DMS53 (cell line): Measurements from ENCODE around the gene RNPEPL1.
"Not testable (repeated sequence)": the region's sequence is repeated elsewhere in the genome, so short reads cannot be mapped to it uniquely, and the experiment has no call there.

Experiments used
- DNase-seq: peaks from one replicate; lab custom pipeline; 2025; lab: John Stamatoyannopoulos, UW

RNPEPL1 gene

DNA sequence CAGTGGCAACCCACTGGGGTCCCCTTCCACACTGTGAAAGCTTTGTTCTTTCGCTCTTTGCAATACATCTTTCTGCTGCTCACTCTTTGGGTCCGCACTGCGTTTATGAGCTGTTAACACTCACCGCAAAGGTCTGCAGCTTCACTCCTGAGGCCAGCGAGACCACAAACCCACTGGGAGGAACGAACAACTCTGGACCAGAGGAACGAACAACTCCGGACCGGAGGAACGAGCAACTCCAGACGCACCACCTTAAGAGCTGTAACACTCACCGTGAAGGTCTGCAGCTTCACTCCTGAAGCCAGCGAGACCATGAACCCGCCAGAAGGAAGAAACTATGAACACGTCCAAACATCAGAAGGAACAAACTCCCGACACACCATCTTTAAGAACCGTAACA lies 29.2 kb upstream of the RNPEPL1 start:
- DNase-seq: not testable (repeated sequence)

DNA sequence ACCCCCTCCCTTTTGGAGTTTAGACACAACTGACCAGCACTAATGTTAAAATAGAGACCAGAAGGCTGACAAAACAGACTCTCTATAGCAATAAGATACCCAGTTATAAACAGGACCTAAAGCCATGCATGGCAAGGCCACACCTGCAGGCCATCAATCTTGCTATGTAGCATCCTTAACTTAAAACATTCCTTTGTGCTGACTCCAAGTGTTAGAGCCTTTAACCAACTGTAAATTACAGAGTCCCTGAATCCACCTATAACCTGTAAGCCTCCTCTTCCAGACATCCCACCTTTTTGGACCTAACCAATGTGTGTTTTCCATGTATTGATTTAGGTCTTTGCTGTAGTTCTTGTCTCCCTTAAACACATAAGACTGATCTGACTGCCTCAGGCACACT lies 28.4 kb upstream of the RNPEPL1 start:
- no peak for DNase-seq

DNA sequence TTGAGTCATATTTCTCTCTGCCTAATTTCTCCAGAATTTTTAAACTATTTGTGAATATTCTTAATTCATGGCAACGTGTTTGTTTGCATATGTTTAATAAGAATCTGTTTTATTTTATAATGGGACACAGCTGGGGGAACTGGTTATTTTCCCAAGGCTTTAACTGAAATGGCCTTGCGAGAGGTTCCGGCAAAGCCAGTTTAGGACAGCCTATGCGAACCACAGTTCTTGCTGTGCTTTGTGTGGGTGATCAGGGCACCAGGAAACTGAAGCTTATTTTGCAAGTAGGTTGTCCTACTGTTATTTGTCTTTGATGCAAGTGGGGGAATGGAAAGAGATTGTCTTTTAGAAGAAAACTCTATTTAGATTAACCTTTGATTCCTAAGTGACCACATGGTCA lies 17.0 kb upstream of the RNPEPL1 start:
- no peak for DNase-seq

DNA sequence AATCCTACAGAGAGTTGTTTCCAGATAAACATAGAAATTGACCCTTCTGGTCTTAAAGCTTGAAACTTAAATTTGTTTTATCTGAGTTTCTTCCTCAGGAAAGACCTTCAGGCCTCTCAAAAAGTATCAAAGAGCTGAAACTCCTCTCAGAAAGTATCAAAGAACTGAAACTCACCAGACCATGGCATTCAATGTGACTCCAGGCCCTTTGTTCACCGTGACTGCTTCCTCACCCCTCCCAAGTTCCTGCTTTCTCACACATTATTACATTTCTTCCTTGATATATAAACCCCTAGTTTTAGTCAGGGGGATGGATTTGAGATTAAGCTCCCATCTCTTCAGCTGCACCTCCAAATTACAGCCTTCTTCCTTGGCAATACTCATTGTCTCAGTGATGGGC lies 16.5 kb upstream of the RNPEPL1 start:
- DNase-seq: no peak

DNA sequence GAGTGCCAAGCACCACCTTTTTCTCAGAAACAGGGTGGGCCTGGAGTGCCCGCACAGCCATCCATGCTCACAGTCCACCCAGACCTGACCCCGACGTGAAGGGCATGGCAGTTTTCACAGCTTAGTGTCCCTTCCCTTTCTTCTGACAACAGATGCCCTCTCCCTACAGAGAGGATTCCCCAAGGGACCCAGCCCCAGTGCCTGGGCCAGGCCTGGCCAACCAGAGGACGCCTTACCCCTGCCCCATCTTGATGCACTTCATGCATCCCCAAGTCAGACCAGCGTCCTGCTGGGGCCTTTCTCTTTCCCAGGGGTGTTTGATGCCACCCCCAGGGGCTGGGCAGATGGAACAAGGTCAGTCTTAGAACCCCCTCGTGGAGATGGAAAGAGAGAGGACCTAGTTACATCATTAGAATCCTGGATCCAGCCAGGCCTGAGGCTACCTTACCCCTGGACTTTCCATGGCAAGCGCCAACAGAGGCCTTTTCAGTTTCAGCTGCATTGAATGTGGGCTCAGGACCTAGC lies 14.3 kb upstream of the RNPEPL1 start:
- no peak for DNase-seq

DNA sequence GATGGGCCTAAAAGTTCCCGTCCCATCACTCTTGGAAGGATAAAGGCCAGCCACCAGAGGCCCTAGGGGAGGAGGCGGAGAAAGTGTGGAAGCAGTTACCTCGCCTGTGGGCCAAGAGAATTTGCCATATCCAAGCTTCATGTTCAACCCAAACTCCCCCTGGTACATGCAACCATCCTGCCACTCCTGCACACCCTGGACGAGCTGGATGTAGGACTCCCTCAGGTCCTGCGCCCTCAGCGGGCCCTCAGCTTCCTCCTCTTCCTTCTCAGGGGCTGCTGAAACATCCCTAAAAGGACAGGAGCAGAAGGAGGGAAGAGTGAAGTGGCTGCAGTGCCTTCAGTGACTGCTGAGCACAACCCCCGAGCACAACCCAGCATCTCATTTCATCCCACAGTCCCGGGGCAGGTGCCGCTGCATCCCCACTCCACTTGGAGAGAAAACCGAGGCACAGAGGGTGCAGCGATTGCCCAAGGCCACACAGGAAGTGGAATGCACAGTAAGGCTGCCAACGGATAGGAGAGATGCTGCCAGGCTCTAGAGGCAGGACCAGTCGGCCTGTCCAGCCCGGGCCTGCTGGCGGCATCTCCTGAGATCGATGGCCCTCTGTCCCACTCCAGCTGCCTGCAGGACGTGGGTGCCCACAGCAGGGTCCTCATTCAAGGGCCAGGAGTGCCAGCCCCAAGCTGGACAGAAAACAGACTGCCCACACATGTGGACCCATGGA lies 13.4 kb upstream of the RNPEPL1 start:
- no peak for DNase-seq

DNA sequence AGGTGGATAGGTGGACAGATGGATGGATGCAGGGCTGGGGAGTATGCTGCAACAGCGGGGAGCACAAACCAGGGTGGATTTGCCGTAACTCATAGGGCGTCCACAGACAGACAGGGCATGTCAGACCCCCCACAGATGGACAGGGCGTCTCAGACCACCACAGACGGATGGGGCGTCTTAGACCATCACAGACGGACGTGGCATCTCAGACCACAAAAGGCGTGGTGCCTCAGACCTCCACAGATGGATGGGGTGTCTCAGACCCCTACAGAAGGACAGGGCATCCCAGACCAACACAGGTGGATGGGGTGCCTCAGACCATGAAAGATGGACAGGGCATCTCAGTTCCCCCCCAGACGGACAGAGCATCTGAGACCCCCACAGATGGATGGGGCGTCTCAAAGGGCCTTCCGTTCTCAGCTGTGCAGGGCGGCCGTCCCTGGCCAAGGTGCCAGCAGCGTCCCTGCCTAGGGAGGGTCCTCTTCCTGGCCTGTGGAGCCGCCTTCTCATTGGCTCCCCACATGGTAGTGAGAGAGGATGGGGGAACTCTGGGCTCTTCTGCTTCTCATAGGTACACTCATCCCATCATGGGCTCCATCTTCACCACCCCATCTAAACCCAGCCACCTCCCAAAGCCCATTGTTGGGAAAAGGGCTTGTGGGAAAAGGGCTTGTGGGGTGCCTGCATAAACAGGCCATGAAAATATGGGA lies 12.6 kb upstream of the RNPEPL1 start:
- no peak for DNase-seq

DNA sequence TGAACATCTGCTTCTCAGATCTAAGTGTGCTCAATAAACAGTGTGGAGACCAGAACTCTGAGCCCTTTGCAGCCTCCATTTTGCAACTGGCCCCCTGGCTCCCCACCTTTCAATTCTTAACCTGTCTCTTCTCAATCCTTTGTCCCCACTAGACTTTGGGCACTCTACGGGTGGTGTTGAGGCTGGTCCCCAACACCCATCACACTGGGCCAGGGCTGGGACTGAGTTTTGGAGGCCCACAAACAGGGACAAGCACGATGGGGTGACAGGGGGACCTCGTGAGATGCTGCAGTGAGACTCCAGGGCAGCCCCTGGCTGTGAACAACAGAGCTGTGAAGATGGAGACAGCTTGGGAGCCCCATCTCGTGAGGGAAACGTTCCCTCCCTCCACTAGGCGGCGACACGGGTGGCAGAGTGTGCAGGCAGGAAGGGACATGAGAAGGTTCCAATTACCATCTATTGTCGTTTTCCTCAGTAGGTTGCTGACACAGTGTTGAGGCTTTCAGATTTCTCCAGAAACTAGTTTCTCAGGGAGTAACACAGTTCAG lies 11.7 kb upstream of the RNPEPL1 start:
- DNase-seq: peak; percentile 48

DNA sequence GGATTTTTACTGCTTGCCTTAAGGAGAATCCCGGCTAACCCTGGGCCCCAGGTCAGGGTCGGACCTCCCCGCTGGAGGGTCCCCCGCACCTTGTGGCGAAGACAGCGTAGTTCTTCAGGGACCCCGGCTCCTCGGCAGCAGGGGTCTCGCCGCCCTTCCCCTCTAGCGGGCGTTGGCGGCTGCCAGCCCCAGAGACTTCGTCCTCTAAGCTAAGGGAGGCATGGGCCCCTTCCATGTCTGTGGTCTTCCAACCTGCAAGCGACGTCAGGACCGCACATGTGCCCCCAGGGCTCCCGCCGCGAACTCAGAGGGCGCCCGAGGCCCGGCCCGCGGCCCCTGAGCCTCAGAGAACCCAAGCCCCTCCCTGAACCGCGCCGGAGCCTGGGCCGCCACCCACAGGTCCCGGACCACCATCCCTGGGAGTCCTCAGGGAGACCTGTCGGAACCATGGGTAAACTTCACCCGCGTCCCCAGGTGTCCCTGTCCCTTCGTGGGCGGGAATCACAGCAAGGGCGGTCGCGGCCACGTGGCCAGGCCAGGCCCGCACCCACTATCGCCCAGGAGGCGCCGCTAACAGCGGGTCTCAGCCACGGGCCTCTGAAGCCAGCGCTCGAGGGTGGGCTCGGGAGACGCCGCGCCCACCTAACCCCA lies 11.1 kb upstream of the RNPEPL1 start:
- no peak for DNase-seq

DNA sequence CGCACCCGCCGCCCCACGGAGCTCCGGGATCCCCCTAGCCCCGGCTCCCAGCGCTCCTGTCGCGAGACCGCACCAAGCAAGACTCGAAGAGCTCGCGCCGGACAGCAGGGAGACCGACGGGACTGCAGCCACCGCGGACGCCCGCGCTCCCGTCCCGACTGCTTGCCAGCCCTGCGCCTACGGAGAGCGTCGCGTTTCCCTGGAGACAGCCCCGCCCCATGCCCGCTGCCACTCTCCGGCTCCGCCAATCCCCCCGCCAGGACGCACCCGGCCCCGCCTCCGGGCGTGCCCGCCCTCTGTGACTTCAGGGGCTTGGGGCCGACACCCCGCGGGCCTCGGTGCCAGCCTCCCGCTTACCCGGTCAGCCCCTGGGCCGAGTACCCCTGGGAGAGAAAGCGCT lies 10.5 kb upstream of the RNPEPL1 start, which contains the start of gene ANKMY1:
TSS of gene ANKMY1 (minus strand) at position 181 of the 400 bp plus-strand sequence. CDS start 653 bp downstream, outside the sequence.
- no peak for DNase-seq

DNA sequence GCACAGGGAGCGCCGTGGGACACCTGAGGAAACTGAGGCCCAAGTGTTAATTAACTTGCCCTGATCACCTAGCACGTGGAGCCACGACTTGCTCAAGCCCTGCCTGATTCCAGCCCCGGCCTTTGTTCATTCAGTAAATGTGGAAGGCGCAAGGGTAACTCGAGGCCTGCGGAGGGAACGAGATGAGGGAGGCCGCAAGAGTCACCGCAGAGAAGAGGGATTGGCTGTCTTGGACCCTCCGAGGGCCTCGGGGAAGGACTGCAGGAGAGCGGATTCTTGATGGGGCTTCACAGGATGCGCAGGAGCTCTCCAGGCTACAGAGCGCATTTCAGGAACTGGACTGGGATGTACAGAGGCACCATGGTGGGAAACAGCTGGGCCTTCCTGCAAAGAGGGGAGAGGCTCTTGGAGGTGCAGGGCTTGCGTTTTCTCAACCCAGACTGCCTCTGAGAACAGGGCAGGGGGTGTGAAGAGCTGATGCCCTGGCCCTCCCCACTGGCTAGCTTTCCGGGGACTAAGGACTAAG lies 10.0 kb upstream of the RNPEPL1 start:
- no peak for DNase-seq

DNA sequence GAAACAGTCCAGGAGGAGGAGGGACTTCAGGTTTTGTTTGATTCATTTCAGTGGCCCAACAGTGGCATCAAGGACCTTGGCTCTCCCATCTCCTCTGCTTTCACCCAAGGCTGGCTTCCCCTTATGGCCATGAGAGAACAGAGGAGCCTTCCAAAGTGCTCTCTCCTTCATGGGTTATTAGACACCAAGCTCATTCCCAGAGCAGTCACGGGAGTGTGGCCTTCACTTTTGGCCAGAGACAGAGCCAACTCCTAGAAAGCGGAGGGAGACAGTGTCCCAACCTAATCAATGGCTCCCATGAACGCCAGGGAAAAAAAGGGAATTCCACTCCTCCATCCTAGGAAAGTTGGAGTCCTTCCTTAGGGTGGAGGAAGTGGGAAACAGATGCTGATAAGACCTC lies 9.0 kb upstream of the RNPEPL1 start:
- no peak for DNase-seq

DNA sequence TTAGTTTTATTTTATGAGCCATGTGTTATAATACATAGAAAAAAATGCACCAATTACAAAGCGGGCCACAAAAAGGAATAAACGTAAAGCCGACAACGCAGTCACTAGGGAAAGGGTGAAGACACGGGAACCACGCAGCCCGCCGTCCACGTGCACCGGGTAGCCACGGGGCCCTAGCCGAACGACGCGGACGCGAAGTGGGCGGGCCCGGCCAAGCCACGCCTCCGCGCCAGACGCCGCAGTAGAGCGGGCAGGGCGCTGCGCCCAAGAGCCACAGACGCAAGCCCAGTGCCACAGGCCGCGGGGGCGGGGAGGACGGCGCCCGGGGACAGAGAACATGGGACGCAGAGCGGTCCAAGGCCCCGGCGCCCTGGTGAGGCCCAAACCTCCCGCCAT lies 8.2 kb upstream of the RNPEPL1 start, which contains the start of gene DUSP28:
TSS of gene DUSP28 (plus strand) at position 274 of the 396 bp plus-strand sequence. CDS start 328 bp downstream, outside the sequence.
- peak; percentile 93 for DNase-seq

DNA sequence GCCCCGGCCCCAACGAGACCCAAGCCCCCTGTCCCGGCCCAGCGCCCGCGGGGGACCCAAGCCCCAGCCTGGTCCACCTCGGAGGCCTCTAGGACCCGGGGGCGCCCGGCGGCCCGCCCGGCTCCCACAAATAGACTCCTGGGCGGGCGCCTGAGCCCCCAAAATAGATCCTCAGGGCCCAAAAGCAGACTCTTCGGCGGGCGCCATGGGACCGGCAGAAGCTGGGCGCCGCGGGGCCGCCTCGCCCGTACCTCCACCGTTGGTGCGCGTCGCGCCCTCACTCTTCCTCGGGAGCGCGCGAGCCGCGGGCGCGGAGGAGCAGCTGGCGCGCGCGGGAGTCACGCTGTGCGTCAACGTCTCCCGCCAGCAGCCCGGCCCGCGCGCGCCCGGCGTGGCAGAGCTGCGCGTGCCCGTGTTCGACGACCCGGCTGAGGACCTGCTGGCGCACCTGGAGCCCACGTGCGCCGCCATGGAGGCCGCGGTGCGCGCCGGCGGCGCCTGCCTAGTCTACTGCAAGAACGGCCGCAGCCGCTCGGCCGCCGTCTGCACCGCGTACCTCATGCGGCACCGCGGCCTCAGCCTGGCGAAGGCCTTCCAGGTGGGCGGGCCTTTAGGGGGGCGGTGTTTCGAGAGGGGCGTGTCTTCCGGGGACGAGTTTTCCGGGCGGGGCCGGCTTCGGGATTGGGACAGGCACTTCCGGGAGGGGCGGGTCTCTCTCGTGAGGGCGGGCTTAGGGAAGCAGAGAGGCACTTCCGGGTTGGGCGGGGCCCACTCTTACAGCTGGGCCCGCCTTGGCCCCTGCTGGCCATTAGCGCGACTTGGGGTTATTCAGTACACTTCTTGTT lies 7.6 kb upstream of the RNPEPL1 start:
- peak; percentile 98 for DNase-seq

DNA sequence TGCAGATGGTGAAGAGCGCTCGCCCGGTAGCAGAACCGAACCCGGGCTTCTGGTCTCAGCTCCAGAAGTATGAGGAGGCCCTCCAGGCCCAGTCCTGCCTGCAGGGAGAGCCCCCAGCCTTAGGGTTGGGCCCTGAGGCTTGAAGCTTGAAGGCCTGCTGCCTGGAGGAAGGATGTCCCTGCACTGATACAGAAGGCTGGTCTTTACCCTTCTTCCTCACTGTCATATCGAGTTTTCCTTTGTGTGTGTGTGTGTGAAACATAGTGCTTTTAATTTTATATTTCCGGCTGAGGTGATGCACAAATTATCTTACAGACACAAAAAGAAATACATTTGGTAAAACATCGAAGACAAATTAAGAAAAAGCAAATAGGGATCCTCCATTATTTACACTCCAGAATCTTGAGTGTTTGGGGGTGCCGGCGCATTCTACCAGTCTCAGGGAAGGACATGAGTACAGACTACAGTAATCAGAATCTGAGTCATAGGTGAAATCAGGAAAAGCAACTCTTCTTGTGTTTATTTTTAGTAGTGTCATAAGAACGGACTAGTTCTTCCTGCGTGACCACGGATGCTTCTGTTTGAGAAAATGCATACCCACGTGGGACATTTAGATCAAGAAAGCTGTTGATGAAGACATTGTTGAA lies 6.8 kb upstream of the RNPEPL1 start:
- DNase-seq: peak; percentile 76

DNA sequence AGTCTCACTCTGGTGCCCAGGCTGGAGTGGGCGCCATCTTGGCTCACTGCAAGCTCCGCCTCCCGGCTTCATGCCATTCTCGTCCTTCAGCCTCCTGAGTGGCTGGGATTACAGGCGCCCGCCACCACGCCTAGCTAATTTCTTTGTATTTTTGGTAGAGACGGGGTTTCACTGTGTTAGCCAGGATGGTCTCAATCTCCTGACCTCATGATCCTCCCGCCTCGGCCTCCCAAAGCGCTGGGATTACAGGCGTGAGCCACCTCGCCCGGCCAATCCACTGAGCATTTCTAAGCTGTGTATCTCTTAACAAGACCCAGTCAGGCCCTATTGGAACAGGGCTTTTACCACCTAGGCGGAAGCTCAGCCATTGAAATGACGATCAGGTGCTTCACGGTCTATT lies 5.1 kb upstream of the RNPEPL1 start:
- DNase-seq: not testable (repeated sequence)

DNA sequence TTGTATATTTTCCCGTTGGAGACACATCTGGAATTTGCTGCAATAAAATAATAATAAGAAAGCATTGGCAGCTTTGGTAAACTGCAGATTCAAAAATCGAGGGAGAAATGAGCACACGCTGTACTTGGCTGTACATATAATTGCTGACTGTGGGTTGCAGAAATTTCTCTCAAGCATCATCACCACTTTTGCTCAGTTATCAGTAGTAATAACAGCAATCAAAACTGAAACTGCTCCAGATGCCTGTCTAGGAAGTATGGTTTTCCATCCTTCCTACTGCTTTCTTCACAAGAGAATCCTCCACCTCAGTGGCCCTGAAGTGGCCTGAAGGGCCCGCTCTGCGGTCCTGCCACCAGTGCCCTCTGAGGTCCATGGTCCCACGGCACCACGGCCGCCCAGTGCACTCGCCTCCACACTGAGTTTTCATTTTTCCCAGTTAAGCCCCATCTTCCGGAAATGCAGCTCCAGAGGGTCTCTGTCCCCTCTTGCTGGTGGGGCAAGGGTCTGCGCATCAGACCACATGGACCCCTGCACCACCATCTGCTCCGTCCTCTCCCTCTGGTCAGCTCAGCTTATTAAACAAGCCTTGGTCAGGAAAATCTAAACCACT lies 4.2 kb upstream of the RNPEPL1 start:
- no peak for DNase-seq

DNA sequence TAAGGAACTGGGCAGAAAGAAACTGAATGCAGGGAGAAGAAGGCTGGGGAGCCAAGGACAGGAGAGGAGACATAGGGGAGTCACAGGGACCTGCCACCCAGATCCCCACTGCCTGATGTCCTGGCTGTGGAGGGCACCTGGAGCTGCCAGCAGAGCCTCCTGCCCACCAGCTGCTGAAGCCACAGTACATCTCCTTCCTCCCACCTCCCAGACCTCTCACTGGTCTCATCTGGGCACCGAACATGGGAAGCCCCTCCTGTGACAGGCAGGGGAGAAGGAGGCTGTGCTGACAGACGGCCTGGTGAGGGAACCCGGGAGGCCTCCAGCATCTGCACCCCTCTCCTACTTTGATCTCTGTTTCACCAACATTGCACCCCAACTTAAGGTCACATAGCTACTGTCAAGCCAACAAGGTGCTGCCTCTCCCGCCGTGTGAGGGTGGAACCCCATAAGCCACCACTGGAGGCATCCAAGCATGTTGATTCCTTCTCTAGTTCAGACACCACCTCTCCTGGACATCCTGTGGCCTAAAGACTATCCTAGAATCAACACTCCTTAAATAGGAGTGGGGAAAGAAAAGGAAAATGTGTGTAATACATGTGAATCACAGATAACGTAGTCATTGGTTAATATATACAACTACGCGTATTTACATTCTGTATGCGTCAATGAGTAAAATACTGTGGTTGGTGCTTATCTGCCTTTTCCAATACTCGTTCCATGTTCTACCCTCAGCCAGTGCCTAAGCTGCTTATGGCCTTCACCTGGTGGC lies 3.5 kb upstream of the RNPEPL1 start:
- peak; percentile 45 for DNase-seq
